HG02623 (cell line): ENCODE data around the gene SPDEF.
A peak's percentile ranks its signal among the peaks of the same experiment; 100 is the strongest.

Source experiments
- ATAC-seq: cut with Tn5 transposase; IDR thresholded peaks from one replicate; pipeline ENCODE4 v1.9.1; 2021; ENCODE audit warnings: moderate library complexity; ENCODE audit not compliant: unreplicated experiment

The SPDEF gene

DNA sequence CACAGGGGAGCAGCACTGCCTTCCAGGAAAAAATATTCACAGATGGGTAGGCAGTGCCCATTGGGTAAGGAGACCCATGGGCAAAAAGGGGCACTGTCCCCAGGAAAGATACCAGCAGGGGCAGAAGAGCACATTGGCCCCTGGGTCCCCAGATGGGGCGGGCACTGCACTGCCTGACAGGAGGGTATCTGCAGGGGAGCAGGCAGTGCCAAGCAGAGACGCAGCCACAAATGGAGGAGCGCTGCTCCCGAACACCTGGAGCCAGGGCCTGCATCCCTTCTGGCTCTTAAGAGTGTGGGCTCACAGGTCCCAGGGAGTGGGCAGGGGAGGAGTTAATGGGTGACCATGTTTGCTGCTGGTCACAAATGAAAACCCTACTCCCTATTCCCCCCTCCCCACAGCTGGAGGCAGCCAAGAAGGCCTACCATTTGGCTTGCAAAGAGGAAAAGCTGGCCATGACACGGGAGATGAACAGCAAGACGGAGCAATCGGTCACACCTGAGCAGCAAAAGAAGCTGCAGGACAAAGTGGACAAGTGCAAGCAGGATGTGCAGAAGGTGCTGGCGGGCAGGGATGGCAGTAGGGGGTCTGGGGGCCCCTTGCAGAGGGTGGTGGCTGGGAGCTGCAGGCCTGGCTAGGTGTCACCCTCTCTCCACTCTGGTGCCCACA is 27.0 kb downstream of the SPDEF start:
- no peak for ATAC-seq

DNA sequence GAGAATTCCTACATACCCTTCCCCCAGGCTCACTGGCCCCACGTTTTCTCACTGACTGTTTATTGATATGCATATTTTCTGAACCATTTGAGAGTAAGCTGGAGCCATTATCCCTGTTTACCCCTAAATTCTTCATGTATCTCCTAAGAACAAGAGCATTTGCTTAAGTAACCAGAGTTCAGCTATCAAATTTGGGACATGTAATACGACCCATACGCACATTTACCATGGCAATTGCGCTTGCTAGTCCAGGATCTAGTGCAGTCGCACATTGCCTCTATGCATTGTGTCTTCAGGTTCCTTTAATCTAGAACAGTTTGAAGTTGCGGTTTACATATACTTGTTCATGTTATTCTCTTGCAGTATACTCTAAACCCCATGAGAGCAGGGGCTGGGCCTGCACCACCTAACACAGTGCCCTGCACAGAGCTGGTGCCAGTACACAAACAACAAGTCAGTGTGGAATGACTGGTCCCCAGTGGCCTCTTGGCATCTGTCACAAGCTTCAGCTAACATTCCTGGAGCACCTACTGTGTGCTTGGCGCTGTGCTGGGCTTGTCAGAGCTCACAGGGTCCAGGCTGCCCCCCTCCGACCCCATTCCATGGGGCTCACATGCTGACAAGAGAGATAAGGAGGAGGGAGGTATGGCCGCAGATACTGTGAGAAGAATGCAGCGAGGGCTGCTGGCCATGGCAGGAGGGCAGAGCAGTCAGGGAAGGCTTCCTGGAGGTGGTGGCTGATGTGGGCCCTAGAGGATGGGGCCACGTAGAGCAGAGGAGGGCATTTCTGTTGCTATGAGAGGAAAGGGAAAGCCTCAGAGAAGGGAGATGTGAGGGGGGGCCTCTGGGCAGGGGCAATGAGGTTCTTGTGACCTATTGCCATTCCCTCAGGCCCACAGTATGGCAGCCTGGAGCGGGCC is 28.1 kb downstream of the SPDEF start:
- ATAC-seq: no peak

DNA sequence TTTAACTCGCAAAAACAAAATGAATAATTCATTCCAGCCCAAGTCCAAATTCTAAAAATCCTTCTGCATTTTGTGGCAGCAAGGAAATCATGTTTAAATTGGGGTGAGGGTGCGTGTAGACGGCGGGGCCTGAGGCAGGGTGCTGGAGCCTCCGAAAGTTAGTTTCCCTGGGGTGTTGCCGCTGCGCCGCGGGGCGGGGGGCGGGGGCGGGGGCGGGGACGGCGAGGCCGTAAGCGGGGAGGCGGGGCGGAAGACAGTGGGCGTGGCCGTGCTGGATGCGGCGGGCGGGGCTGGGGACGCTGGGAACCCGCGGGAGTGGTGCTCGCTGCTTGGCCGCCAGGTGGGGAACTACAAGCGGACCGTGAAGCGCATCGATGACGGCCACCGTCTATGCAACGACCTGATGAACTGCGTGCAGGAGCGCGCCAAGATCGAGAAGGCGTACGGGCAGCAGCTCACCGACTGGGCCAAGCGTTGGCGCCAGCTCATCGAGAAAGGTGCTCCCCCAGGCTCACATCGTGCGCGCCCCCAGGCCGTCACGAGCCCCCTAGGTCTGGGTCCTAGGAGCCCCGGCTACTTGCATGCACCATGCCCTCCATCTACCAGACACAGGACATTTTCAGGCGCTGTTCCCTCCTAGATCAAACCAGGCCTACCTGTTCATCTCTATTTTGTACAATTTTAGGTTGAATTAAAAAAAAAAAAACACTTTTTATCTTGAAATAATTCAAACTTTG is 29.0 kb downstream of the SPDEF start:
- ATAC-seq: peak; percentile 72

DNA sequence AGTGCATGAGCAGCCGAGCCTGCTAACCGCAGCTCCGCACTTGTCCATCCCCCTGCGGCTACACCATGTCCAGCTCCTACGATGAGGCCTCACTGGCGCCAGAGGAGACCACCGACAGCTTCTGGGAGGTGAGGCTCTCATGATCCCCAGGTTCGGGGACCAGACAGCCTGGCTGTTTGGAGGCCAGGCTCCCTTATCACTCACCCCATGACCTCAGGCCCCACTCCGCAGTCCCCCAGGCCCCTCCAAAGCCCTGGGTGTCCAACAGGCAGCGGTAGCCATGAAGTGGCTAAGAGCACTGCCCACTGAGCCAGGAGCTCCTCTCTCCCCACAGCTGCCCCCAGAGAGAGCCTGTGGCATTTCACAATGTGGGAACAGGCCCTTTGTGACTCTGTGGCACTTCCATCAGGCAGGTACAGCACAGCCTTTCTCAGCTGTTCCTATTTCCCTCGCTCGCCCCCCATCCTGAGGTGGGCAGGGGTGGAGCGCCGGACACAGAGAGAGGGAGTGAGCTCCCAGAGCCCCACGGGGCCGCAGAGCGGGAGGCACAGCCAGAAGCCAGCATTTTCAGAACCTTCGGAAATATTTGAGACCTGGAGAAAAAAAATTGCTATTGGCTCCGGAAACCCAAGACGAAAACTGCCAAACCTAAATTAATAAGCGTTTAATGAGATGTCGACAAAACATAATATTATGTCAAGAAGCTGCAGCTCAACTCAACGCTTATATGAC is 29.7 kb downstream of the SPDEF start:
- no peak for ATAC-seq

DNA sequence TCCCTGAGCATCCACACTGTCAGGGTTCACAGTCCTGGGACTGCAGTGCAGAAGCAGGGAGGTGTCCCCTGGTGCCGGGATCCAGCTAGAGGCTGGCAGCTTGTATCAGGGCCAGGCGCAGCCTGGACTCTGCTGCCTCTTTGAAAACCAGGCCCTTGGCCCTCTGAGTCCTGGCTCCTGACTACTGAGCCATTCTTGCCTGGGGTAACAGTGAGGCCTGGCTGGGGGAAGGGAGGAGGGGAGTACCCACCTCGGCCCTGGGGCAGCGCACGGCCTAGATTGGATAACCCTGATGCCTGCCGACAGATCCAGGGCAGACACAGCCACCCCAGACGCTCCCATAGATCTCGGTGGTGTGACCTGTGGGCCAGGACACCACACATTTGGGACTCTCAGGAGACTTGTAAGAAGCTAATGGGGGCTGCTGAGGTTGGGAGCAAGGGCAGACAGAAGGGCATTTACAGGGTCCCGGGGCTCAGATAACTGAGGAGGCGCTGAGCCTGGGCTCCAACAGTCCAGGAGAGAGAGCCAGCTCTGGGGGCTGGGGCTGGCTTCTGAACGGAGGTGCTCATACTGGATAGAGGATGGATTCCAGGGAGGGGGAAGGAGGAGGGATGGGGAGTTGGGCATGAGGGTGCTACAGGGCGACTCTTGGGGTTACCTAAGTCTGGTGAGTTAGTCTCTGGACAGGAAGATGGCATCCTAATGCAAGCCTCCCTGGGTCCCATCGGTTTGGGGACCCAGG is 30.5 kb downstream of the SPDEF start:
- no peak for ATAC-seq

DNA sequence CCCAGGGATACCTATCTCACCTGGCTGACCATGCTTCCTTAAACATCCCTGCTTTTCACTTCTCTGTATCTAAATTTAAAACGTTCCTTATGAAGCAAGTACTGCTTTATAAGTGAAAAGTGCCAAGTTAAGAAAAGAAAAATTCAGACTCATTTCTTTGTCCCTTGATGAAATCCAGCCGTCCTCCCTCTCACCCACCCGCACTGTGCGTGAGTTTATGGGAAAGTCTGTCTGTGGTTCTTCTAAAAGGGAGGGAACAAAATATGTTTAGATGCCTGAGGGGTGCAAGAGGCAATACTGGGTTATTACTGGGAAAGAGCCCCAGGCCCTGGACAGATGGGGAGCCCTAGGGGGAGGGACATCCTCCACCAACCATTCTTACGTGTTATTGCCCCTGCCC is 31.2 kb downstream of the SPDEF start:
- no peak for ATAC-seq

DNA sequence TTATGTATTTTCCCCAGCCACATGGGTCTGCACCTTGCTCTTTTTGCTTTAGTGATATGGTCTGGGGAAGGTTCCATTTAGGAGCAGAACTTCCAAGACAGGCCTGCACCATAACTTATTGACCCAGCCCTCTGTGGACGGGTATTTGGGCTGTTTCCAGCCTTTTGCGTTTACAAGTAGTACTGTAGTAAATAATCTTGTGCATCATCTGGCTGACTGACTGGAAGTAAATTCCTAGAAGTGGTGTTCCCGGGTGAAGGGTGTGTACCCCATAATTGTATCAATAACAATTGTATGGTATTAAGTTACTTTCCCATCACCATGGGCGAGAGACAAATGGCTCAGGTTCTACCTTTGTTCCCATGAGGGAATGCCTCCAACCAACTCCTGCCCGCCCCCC is 31.6 kb downstream of the SPDEF start:
- no peak for ATAC-seq

DNA sequence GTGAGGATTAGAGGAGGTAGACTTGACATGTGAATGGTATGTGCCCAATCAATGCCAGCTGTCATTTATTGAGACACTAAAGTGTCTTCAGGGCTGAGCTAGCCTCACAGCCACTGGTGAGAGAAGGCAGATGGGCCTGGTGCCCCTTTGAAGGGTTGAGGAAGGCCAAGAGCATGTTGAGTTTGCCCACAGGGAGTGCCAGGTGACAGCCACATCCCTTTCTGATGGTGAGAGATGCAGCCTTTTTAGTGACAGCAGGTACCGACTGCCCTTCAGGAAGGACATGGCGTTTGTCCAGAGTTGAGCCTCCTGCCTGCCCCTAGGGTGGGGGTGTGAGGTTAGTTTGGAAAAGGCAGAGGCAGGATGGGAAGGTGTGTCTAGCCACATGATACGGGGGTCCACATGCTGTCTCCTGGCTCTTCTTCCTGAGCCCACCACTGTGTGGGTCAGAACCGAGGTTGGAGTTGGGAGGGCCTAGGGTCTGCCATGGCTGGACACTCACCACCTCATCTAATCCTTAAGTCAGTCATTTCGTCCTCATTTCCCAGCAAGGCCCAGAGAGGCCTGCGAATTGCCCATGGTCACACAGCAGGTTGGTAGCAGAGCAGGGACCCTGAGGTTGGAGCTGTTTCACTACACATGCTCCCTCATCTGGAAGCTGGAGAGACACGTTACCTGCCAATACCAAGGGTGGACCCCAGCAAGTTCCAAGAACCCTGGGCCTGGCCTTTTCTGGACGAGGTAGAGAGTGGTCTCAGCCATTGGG is 32.5 kb downstream of the SPDEF start:
- ATAC-seq: no peak

DNA sequence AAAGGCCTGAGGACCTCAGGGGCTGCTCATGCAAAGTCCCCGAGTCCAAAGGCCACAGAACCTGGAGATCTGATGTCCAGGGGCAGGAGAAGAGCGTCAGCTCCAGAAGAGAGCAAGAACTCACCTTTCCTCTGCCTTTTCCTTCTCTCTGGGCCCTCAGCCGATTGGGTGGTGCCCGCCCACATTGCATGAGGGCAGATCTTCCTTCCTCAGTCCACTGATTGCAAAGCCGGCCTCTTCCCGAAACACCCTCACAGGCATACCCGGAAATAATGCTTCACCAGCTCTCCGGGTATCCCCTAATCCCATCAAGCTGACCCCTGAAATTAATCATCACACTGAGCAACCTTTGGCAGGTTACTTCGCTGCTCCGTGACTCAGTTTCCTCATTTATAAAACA is 33.4 kb downstream of the SPDEF start:
- ATAC-seq: no peak

DNA sequence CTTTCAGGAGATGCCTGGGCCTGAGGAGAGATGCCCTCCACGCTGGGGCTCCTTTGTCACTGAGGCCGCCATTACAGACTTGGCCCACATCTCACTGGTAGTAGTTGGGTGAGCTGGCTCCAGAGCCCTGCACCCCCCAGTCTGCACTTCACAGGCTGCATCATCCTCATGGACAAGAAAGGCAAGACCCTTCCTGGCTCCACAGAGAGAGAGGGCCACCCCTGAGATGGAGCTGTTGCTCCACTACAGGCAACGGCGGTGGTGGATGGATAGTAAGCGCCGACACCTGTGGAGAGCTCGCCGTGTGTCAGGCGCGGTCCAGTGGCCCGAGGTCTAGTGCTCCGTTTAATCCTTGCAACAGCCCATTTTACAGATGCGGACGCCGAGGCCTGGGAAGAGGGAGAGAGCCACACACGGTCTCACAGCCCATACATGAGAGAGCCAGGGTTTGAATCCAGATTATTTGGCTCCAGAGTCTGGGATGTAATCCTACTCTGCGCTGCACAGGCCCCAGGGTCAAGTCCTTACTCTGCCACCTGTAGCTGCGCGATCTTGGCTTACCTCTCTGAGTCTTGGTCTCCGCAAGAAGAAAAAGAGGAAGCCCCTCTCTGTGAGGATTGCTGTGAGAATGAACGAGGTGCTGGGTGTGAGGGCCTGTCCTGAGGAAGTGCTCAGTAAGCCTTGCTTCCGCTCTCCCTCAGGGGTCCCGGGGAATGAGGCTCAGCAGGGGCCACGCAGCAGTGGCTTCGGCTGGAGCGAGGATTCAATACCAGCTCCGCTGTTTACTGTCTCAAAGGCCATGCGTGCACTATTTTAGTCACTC is 34.5 kb downstream of the SPDEF start:
- no peak for ATAC-seq

DNA sequence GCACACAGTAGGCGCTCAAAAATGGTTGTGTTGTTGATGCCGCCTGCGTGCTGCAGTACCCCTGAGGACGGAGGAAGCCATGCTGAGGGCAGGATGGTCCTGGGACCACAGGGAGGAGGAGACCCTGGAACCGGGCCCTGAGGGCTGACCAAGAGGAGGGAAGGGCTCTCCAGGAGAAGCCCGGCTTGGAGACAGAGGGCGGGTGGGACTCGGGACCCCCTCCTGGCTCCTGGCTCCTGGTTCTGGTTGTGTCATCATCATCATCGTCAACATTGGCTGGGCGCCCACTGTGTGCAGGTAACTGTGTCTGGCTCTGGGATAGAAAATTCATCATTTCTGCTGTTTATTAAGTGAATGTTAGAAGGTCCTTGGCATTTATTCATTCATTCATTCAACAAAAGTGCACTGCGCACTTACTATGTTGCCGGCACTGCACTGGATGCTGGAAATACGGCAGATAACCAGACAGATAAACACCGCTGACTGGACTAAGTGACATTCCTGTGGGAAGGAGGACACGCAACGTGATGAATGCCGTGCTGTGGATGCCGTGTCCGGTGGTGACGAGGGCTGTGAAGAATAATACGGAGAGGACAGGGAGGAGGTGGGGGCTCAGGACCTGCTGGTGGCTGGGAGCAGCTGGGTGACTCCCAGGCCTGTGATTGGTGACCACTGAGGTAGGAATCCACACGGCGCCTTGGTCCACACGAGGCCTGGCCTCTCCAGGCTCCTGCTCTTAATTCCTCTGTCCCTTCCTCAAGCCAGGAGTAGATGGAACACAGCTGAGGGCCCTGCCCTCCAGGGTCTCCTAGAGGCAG is 35.3 kb downstream of the SPDEF start:
- ATAC-seq: no peak

DNA sequence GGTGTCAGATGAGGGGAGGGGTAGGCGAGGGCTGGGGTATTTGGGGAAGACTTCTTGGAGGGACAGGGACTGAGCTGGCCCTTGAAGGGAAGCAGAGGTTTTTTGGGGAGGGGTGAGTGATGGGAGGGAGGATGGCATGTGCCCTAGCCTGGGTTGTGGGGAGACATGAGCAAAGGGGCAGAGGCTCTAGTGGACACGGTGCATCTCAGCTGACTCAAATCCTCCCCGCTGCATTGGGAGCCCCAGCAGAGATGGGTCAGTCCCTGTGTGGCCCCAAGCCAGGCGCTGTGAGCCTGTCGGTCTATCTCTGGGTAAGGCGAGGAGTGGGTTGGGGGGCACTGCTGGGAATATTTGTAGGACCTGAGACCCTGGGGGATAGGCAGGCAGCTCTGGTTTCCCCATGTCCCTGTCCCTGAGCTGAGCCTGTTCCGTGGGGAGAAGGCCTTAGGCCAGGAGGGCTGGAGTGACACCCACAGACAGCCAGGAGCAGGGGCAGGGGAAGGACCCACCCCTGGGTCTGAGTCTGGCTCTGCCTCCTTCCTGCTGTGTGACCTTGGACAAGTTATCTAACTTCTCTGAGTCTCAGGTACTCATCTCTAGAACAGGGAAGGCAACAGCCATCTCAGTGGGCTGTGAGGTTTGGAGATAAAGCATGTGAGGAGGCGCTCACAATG is 36.0 kb downstream of the SPDEF start:
- no peak for ATAC-seq

DNA sequence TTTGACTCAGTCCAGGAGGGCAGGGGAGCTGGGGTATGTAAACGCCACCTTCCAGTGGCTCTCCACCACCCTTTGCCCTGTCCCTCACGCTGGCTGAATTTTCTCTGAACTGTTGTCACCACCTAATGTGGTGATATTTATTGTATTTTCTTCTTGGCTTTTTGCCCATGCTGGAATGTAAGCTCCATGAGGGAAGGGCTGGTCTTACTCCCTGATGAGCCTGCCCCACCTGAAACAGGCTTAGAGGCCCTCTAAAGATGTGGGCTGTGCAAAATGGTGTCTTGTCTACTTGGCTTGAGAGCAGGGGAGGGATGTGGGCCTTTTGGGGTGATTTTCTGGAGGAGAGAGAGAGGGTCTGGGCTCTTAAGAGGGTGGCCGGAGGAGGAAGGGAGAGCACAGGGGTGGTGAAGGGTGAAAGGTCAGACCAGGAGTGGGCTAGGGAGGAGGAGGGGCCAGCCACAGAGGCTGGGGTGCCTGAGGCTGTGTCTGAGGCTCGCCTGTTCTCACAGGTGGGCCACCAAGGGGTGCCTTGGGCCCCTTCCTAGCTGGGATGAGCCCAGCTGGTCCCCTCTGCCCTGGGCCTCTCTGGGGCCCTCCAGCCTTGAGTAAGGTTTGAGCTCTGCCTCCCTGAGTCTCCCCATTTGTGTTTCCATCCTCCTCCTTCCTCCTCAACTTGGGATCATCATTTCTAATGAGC is 37.3 kb downstream of the SPDEF start:
- no peak for ATAC-seq

DNA sequence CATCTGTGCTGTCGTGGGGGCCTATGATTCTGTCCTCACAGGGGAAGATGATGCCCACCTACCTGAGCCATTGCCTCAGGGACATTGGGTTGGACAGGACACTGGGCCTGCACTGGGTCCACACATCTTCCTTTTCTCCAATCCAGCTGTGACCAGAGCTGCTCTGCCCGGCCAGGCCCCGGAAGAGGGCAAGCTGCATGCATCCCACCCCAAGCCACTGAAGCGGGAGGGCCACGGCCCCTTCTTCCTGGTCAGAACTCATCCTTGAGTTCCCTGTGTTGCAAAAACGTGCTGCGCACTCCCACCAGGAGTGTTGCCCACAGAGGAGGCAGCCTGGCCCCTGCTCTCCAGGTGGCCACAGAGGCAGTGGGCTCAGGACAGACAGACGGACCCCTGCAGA is 38.2 kb downstream of the SPDEF start:
- ATAC-seq: no peak

DNA sequence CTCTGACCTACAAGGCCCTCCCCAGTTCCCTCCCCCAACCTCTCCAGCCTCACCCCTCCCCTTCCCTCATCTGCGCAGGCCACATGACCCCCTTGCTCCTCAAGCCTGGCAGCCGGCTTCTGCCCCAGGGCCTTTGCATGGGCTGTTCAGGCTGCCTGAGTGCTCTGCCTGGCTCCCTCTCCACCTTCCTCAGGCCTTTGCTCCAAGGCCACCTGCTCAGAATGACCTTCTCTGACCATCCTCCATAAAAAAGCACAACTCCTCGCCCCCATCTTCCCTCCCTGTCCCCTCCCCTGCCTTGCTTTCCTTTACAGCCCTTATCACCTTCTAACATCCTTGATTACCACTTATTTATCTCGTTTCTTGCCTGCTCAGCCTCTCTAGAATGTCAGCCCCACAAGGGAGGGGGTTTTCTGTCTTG is 38.7 kb downstream of the SPDEF start:
- ATAC-seq: no peak

DNA sequence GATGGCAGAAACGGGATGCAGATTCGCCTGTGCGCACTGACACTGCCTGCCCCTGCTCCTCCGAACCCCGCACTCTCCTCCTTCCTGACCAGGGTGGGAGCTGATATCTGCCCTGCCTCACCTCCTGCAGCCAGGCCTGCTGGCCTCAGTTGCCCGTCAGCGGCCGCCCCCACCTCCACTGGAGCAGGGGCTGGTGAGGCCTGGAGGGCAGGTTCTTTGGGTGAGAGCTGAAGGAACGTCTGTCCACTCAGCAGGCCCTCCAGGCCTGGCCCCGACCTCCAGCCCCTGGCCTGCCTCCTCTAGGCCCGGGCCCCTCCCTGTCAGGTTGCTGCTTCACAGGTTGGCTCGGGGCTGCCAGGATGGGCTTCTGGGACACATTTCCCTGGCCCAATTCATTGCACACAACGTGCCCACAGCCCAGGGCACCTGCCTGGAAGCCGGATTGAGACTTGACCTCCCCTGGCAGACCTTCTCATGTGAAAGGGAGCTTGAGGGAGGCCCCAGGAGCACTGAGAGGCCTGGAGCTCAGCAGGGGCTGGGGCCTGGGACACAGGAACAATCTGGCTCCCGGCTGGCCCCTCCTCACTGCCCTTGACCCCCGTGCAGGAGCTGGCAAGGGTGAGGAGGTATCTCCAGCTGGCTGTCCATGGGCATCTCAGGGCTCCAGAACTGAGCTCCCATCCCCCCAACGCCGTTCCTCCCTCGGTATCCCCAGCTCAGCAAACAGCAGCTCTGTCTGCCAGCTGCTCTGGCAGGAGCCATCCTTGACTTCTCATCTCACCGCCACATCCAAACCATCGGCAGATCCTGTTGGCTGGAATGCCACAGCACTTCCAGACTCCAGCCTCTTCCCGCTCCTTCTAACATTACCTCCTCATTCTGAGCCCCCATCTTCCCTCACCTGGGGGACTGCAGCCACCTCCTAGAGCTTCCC is 39.5 kb downstream of the SPDEF start:
- no peak for ATAC-seq
